Measurements from ENCODE around the gene TPO. TPM values are rescaled to one million over a fixed set of nuclear protein-coding genes. Genes with fewer than 3 reads are reported as not detected.

Gene TPO
- total RNA-seq, 1 experiment from 2014 or later = not detected

DNA sequence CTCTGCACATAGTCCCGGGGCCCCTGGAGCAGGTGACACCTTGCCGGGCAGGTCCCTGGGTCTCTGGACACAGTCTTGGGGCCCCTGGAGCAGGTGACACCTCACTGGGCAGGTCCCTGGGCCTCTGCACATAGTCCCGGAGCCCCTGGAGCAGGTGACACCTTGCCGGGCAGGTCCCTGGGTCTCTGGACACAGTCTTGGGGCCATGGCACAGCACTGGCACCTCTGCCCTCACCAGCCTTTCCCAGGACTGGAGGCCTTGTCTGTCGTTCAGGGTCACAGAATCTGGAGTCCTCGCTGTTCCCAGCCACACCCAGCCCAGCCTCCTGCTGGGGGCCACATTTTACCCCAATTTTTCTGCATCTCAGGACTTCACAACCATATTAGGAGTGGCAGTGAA, 2.2 kb downstream of the TPO start:
- Histone ChIP-seq H3K4me3 (no peak overlapping the region), H3K27ac (no peak overlapping the region), H3K4me1 (replicated peaks) (no peaks in the 10 kb centered on the region), H3K27me3 (replicated peaks) (no peaks in the 10 kb centered on the region), H3K9me3 (replicated peaks) (0 out of 2 replicates have a peak, but pooled peaks cover 4% of the 10 kb centered on the region), H3K36me3 (no peaks in the 10 kb centered on the region)
- DNase-seq (ENCODE audit: low read depth in 1 of 2, low spot score in 2 of 2) = peak in 1 of 2 experiments; percentile 25

- Histone ChIP-seq H3K9me3 (replicated peaks) (0 out of 2 replicates have a peak, but pooled peaks cover 4% of the 10 kb centered on the region), H3K4me3 (no peak overlapping the region), H3K4me1 (replicated peaks) (no peaks in the 10 kb centered on the region), H3K27me3 (replicated peaks) (no peaks in the 10 kb centered on the region; the same call in 1 of the 2 replicates), H3K27ac (no peak overlapping the region), H3K36me3 (no peaks in the 10 kb centered on the region)
- no peak for DNase-seq (ENCODE audit: low read depth in 1 of 2, low spot score in 2 of 2)
Measured at GRCh38 chr2:1418566-1418965, 5.3 kb downstream of the TPO start.

- no peaks in the 10 kb centered on the region; the same call in 1 of the 2 replicates for H3K27me3 ChIP-seq (replicated peaks)
- no peaks in the 10 kb centered on the region for H3K36me3 ChIP-seq
- no peaks in the 10 kb centered on the region for H3K4me1 ChIP-seq (replicated peaks)
- DNase-seq (ENCODE audit: low read depth in 1 of 2, low spot score in 2 of 2) = no peak
- H3K4me3 ChIP-seq = no peak overlapping the region
- no peak overlapping the region for H3K27ac ChIP-seq
- 0 out of 2 replicates have a peak, but pooled peaks cover 4% of the 10 kb centered on the region for H3K9me3 ChIP-seq (replicated peaks)
Measured at GRCh38 chr2:1420746-1421480, 7.7 kb downstream of the TPO start.

GRCh38 chr2:1421731-1422130, 8.5 kb downstream of the TPO start:
- Histone ChIP-seq H3K27ac (no peak overlapping the region), H3K36me3 (no peaks in the 10 kb centered on the region), H3K9me3 (replicated peaks) (0 out of 2 replicates have a peak, but pooled peaks cover 1% of the 10 kb centered on the region), H3K4me1 (replicated peaks) (no peaks in the 10 kb centered on the region), H3K4me3 (no peak overlapping the region), H3K27me3 (replicated peaks) (no peaks in the 10 kb centered on the region; the same call in 1 of the 2 replicates)
- no peak for DNase-seq (ENCODE audit: low read depth in 1 of 2, low spot score in 2 of 2)

DNA sequence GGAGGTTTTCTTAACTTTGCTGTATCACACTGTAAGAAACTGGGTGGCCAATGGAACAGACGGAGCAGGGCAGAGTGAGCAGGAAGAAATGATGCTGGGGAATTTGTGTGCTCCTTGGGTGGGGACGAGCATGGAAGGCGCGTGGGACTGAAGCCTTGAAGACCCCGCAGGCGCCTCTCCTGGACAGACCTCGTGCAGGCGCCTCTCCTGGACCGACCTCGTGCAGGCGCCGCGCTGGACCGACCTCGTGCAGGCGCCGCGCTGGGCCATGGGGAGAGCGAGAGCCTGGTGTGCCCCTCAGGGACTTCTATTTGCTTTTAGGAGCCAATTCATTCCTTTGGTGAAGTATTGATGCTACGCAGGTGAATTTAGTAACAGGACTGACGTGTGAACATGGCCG, 8.9 kb downstream of the TPO start:
- no peaks in the 10 kb centered on the region for H3K4me1 ChIP-seq (replicated peaks)
- no peaks in the 10 kb centered on the region for H3K36me3 ChIP-seq
- H3K27ac ChIP-seq = no peak overlapping the region
- H3K4me3 ChIP-seq = no peak overlapping the region
- no peaks in the 10 kb centered on the region for H3K9me3 ChIP-seq (replicated peaks)
- no peaks in the 10 kb centered on the region; the same call in 1 of the 2 replicates for H3K27me3 ChIP-seq (replicated peaks)
- peak in 1 of 2 experiments; percentile 42 for DNase-seq (ENCODE audit: low read depth in 1 of 2, low spot score in 2 of 2)

GRCh38 chr2:1422716-1423285, 9.5 kb downstream of the TPO start:
- Histone ChIP-seq H3K27me3 (replicated peaks) (no peaks in the 10 kb centered on the region; the same call in 1 of the 2 replicates), H3K4me1 (replicated peaks) (no peaks in the 10 kb centered on the region), H3K36me3 (no peaks in the 10 kb centered on the region), H3K9me3 (replicated peaks) (no peaks in the 10 kb centered on the region), H3K4me3 (no peak overlapping the region), H3K27ac (no peak overlapping the region)
- DNase-seq (ENCODE audit: low read depth in 1 of 2, low spot score in 2 of 2) = peak in 1 of 2 experiments; percentile 16

DNA sequence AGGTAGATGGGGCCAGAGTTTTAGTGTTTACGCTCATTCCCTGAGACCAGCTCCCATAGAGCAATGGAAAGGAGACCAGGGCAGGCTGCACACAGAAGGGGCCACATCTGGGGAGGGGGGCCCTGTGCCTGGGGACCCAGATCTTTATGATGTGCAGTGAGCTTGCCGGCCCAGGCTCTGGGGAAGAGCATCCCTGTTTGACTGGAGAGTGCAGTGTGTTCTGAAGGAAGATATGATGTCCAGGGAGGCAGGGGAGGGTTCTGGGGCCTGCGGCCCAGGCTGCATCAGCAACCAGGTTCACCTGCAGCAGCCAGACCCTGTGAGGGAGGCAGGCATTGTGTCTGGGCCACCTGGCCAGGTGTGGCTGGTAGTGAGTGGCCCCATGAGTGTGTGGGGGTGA, 13.8 kb downstream of the TPO start:
- Histone ChIP-seq H3K9me3 (replicated peaks) (no peaks in the 10 kb centered on the region), H3K4me3 (no peak overlapping the region), H3K27me3 (replicated peaks) (no peaks in the 10 kb centered on the region; the same call in 1 of the 2 replicates), H3K27ac (no peak overlapping the region), H3K36me3 (no peaks in the 10 kb centered on the region), H3K4me1 (replicated peaks) (no peaks in the 10 kb centered on the region)
- DNase-seq (ENCODE audit: low read depth in 1 of 2, low spot score in 2 of 2) = peak in 1 of 2 experiments; percentile 22

DNA sequence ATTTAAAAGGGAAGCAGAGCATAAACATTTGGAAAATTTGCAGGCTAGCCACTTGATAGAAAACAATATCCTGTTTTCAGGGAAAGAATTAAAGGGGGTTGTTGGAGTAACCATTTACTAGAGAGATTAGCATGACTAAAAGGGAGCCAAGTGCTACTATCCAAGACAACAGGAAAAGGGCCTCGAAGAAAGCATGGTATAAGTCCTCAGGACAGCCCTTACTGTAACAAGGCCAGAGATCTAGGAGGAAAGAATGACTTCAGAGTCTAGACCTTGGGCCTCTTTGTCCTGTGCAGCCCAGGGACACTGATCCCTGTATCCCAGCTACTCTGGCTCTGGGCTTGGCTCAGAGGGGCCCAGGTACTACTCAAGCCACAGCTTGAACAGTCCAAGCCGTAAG, 16.6 kb downstream of the TPO start:
- no peaks in the 10 kb centered on the region for H3K4me1 ChIP-seq (replicated peaks)

GRCh38 chr2:1430491-1430890, 17.2 kb downstream of the TPO start:
- Histone ChIP-seq H3K9me3 (replicated peaks) (no peaks in the 10 kb centered on the region), H3K36me3 (no peaks in the 10 kb centered on the region), H3K4me1 (replicated peaks) (no peaks in the 10 kb centered on the region), H3K27me3 (replicated peaks) (peaks cover 4% of the 10 kb centered on the region; the same call in 1 of the 2 replicates), H3K27ac (no peak overlapping the region), H3K4me3 (no peak overlapping the region)
- DNase-seq (ENCODE audit: low read depth in 1 of 2, low spot score in 2 of 2) = no peak

More for the DNA sequence above, 16.6 kb downstream of the TPO start:
- Histone ChIP-seq H3K36me3 (no peaks in the 10 kb centered on the region), H3K27me3 (replicated peaks) (no peaks in the 10 kb centered on the region; the same call in 1 of the 2 replicates), H3K4me3 (no peak overlapping the region), H3K27ac (no peak overlapping the region), H3K9me3 (replicated peaks) (no peaks in the 10 kb centered on the region)
- no peak for DNase-seq (ENCODE audit: low read depth in 1 of 2, low spot score in 2 of 2)

GRCh38 chr2:1431886-1432400, 18.7 kb downstream of the TPO start:
- peaks cover 7% of the 10 kb centered on the region; the same call in 1 of the 2 replicates for H3K27me3 ChIP-seq (replicated peaks)
- no peak overlapping the region for H3K27ac ChIP-seq
- H3K4me1 ChIP-seq (replicated peaks) = no peaks in the 10 kb centered on the region
- no peaks in the 10 kb centered on the region for H3K9me3 ChIP-seq (replicated peaks)
- H3K36me3 ChIP-seq = no peaks in the 10 kb centered on the region
- peak in 1 of 2 experiments; percentile 21 for DNase-seq (ENCODE audit: low read depth in 1 of 2, low spot score in 2 of 2)
- H3K4me3 ChIP-seq = no peak overlapping the region

DNA sequence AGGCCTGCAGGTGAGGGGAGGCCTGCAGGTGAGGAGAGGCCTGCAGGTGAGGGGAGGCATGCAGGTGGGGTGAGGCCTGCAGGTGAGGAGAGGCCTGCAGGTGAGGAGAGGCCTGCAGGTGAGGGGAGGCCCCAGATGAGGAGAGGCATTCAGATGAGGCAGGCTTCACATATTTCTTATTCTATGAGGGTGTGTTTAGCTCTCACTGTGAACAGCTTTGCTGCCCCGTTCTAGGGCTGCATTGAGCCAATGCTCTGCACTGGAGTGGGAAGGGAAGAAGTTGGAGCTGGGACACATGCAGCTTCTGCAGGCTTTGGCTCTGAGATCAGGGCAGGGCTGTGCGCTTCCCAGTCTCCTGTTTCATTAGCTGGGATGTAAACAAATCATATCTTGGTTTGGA, 19.5 kb downstream of the TPO start:
- Histone ChIP-seq H3K4me1 (replicated peaks) (no peaks in the 10 kb centered on the region), H3K27ac (no peak overlapping the region)
- DNase-seq (ENCODE audit: low read depth in 1 of 2, low spot score in 2 of 2) = peak in 1 of 2 experiments; percentile 17

DNA sequence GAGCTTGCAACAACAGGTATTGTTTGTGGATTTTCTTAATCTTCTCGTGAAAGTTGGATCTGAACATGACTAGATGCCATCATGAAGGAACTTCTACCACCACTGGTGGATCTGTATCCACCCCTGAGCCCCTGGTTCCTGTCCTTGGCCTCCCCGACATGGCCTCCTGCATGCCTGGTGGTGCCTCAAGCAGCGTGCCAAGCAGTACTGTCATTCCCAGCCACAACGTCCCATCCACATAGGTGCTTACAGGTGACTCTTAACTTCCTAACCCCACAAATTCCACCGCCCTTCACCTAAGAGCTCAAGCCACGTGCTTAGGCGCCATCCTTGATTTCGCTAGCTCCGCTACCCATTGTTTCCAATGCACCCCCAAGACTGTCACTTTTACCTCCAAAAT, 23.1 kb downstream of the TPO start:
- H3K4me3 ChIP-seq = no peak overlapping the region
- H3K27ac ChIP-seq = no peak overlapping the region
- peaks cover 7% of the 10 kb centered on the region; the same call in 1 of the 2 replicates for H3K27me3 ChIP-seq (replicated peaks)
- no peaks in the 10 kb centered on the region for H3K36me3 ChIP-seq
- no peak for DNase-seq (ENCODE audit: low read depth in 1 of 2, low spot score in 2 of 2)
- no peaks in the 10 kb centered on the region for H3K4me1 ChIP-seq (replicated peaks)
- no peaks in the 10 kb centered on the region for H3K9me3 ChIP-seq (replicated peaks)

More for the DNA sequence above, 19.5 kb downstream of the TPO start:
- Histone ChIP-seq H3K27me3 (replicated peaks) (peaks cover 7% of the 10 kb centered on the region; the same call in 1 of the 2 replicates), H3K36me3 (no peaks in the 10 kb centered on the region), H3K4me3 (no peak overlapping the region), H3K9me3 (replicated peaks) (no peaks in the 10 kb centered on the region)

DNA sequence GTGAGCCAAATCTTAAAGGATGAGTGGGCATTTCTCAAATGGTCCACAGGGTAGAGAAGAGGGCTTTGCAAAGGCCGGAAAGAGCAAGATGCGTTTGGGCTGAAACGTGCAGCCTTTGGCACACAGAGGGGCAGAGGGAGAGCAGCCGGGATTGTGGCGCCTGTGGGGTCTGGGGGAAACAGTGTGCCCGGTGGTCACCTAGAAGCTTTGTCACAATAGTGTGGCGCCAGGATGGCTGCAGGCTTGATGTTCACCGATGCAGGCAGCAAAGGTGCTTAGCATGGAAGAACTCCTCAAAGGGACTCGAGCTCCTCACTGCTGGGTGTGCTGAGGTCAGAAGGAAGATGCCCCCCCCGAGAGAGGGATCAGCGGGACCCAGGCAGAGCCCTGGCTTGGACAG, 23.8 kb downstream of the TPO start:
- DNase-seq (ENCODE audit: low read depth in 1 of 2, low spot score in 2 of 2) = no peak
- H3K27me3 ChIP-seq (replicated peaks) = peaks cover 7% of the 10 kb centered on the region; the same call in 1 of the 2 replicates
- H3K4me1 ChIP-seq (replicated peaks) = no peaks in the 10 kb centered on the region
- no peak overlapping the region for H3K27ac ChIP-seq
- H3K36me3 ChIP-seq = no peaks in the 10 kb centered on the region
- H3K4me3 ChIP-seq = no peak overlapping the region
- no peaks in the 10 kb centered on the region for H3K9me3 ChIP-seq (replicated peaks)

DNA sequence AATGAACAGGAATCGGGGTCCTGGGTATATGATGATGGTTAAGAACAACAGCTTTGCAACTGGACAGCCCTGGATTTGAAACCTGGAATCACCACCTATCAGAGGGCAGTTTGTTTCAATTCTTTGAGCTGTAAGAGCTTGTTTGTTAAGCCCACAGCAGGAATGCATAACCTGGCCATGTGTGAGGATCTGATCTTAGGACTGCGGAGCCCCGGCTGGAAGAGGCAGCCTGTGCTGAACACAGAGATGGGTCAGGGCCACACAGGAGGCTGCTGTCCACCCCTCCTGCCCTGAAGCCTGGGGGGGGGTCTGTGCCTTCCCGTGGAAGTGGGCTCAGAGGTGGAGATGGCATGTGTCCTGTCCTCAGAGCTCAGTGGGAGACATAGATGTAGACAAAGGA, 24.3 kb downstream of the TPO start:
- Histone ChIP-seq H3K4me3 (no peak overlapping the region), H3K4me1 (replicated peaks) (no peaks in the 10 kb centered on the region), H3K27me3 (replicated peaks) (peaks cover 7% of the 10 kb centered on the region; the same call in 1 of the 2 replicates), H3K36me3 (no peaks in the 10 kb centered on the region), H3K9me3 (replicated peaks) (no peaks in the 10 kb centered on the region), H3K27ac (no peak overlapping the region)
- DNase-seq (ENCODE audit: low read depth in 1 of 2, low spot score in 2 of 2) = no peak

All from SJSA1 (cell line).